ENCODE data around the gene SLC51A. TPM values are rescaled to one million over a fixed set of nuclear protein-coding genes. Genes with fewer than 3 reads are reported as not detected.

The SLC51A gene
- total and polyA plus RNA-seq, 2 of the 8 experiments (the other 6 are each of a cell fraction or from before 2014, with no cell fraction given), result 6.3 to 9.8 TPM

- Histone ChIP-seq H2AFZ (ENCODE audit: low read length) (no peak overlapping the region), H2BK15ac (ENCODE audit: low read length) (no peak overlapping the region), H3K36me3 (ENCODE audit: control insufficient read depth in 2 of 4, insufficient read depth in 4 of 4, low read length in 3 of 4) (no peaks in the 10 kb centered on the region), H3K27ac (ENCODE audit: low read depth, low read length) (no peak overlapping the region), H3K23me2 (ENCODE audit: low read depth, low read length) (no peaks in the 10 kb centered on the region), H3K79me2 (ENCODE audit: control insufficient read depth in 1 of 2, insufficient read depth in 2 of 2, low read length in 2 of 2) (no peaks in the 10 kb centered on the region), H3K4me2 (ENCODE audit: insufficient read depth in 1 of 2, low read depth in 2 of 2, low read length in 2 of 2) (no peak overlapping the region), H3K9ac (replicated peaks in 1 of 4; ENCODE audit: extremely low read depth in 1 of 4, low read depth in 3 of 4, low read length in 3 of 4) (no peak overlapping the region), H2BK5ac (ENCODE audit: low read depth, low read length) (no peak overlapping the region), H2BK20ac (ENCODE audit: low read length) (no peak overlapping the region), H4K5ac (ENCODE audit: insufficient read length, low read depth, low read length) (no peak overlapping the region), H3K79me1 (ENCODE audit: low read depth, low read length) (no peaks in the 10 kb centered on the region), H3K18ac (ENCODE audit: extremely low read depth, low read length) (no peak overlapping the region), H4K91ac (replicated peaks; ENCODE audit: insufficient read length, low read length) (no peak overlapping the region), H3K14ac (ENCODE audit: insufficient read length) (no peak overlapping the region), H2BK12ac (ENCODE audit: low read depth, low read length) (no peak overlapping the region), H4K20me1 (replicated peaks in 1 of 2; ENCODE audit: control insufficient read depth in 1 of 2, insufficient read depth in 2 of 2, low read length in 2 of 2) (no peaks in the 10 kb centered on the region), H3K23ac (ENCODE audit: insufficient read length) (no peak overlapping the region), H3K9me3 (ENCODE audit: insufficient read depth in 2 of 2, low read depth in 1 of 2, low read length in 1 of 2) (no peaks in the 10 kb centered on the region), H4K8ac (ENCODE audit: extremely low read depth, insufficient read depth, low read length) (no peak overlapping the region), H3K56ac (replicated peaks; ENCODE audit: insufficient read length, low read depth, low read length) (no peak overlapping the region), H2AK5ac (ENCODE audit: low read depth, low read length) (no peak overlapping the region), H3K4me1 (replicated peaks in 1 of 4; ENCODE audit: control insufficient read depth in 3 of 4, insufficient read depth in 4 of 4, low read length in 3 of 4) (peaks cover 0 to 6% (median 0%) of the 10 kb centered on the region in 4 experiments; a peak in 1 of 7 replicates), H2BK120ac (replicated peaks; ENCODE audit: low read depth, low read length) (no peak overlapping the region), H3K27me3 (replicated peaks in 1 of 4; ENCODE audit: control insufficient read depth in 3 of 4, extremely low read depth in 1 of 4, insufficient read depth in 3 of 4, low read length in 3 of 4) (no peaks in the 10 kb centered on the region), H3K4ac (replicated peaks; ENCODE audit: insufficient read length, low read depth, low read length) (no peak overlapping the region), H3K4me3 (ENCODE audit: extremely low read depth in 1 of 4, insufficient read depth in 2 of 4, low read depth in 3 of 4, low read length in 4 of 4) (no peak overlapping the region)
- FAIRE-seq (no peak), DNase-seq (ENCODE audit: low read depth in 1 of 2, low spot score in 2 of 2) (no peak)
- CTCF ChIA-PET (ENCODE audit: partially characterized antibody), result interaction anchor here (0.7 to 1.5 kb wide), 2 partner anchors 11 to 270 kb away, joined by 3 read pairs; no protein-coding TSS in a partner anchor
- WGBS, 2 experiments (ENCODE audit: extremely low coverage in 1 of 2, insufficient coverage in 1 of 2, insufficient read length in 1 of 2, insufficient replicate concordance in 2 of 2, low coverage in 1 of 2, low lambda C conversion rate in 2 of 2, missing lambda C conversion rate in 1 of 2), result 86% methylated on average over 15 of the region's 15 CpGs; no CpG with 5 or more reads in 1 of the 2 experiments
- POLR2A ChIA-PET (ENCODE audit: partially characterized antibody), result interaction anchor here (1.0 to 1.4 kb wide), 3 partner anchors 10 to 147 kb away, joined by 3 read pairs; partner anchors contain the start of gene SLC51A
- no peak for TF ChIP-seq EP300 (IDR thresholded peaks at IDR 0.05; ENCODE audit: borderline replicate concordance in 1 of 2, low read depth in 2 of 2, low read length in 2 of 2)
- no peak for TF ChIP-seq CTBP2 (IDR thresholded peaks at IDR 0.05; ENCODE audit: borderline replicate concordance, insufficient read depth, insufficient read length, low read length)
- no peak for TF ChIP-seq EZH2 (IDR thresholded peaks at IDR 0.05; ENCODE audit: low read depth, low read length, severe bottlenecking)
- no peak for TF ChIP-seq CREB1 (IDR thresholded peaks at IDR 0.05)
- TF ChIP-seq ATF2 (IDR thresholded peaks at IDR 0.05; ENCODE audit: low read length), result no peak
- no peak for TF ChIP-seq SIN3A (conservative IDR thresholded peaks at IDR 0.05 in 1 of 2, IDR thresholded peaks at IDR 0.05 in 1 of 2; ENCODE audit: low read depth in 1 of 2, low read length in 2 of 2)
- no peak for TF ChIP-seq CHD1 (IDR thresholded peaks at IDR 0.05; ENCODE audit: low read depth, low read length)
Measured at GRCh38 chr3:196225763-196226364, 9.5 kb downstream of the SLC51A start.
